ENCODE data around the gene DCAF8L1.

DCAF8L1 gene

GRCh38 chrX:27981349-27981748 lies at the start of gene DCAF8L1:
Gene DCAF8L1 (minus strand): TSS chrX:27981449. CDS start chrX:27981334, 115 bp downstream.
- H3K27me3 ChIP-seq: no peaks in the 10 kb centered on the region

DNA sequence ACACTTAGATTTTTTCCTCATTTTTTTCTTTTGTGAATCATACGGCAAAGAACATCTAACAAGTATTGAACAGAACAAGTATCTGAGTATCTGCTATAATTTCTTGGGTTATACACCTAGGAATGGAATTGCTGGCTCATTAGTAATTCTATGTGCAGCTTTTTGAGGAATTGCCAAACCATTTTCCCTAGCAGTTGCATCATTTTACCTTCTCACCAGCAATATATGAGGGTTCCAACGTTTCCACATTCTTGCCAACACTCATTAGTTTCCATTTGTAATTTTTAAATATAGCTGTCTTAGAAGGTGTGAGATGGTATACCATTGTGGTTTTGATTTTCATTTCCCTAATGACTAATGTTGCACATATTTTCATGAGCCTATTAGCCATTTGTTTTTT lies 41.1 kb upstream of the DCAF8L1 start:
- H3K4me3 ChIP-seq: no peak overlapping the region
- no peak overlapping the region for H3K27ac ChIP-seq
- H3K9me3 ChIP-seq: no peaks in the 10 kb centered on the region
- H3K27me3 ChIP-seq: no peaks in the 10 kb centered on the region
- intact Hi-C loops (cut with DNase I; ENCODE audit: low total_unique reads): no loop called here
- no peaks in the 10 kb centered on the region for H3K36me3 ChIP-seq
- no peak for DNase-seq
- TF ChIP-seq CTCF (IDR thresholded peaks at IDR 0.05): no peak
- no peaks in the 10 kb centered on the region for H3K4me1 ChIP-seq

More at GRCh38 chrX:27981349-27981748, at the start of gene DCAF8L1:
- no peaks in the 10 kb centered on the region for H3K4me1 ChIP-seq
- intact Hi-C loops (cut with DNase I; ENCODE audit: low total_unique reads): no loop called here
- H3K9me3 ChIP-seq: no peaks in the 10 kb centered on the region
- no peak for DNase-seq
- H3K27ac ChIP-seq: no peak within 1 kb of the TSS
- no peak for TF ChIP-seq CTCF (IDR thresholded peaks at IDR 0.05)
- no peak within 1 kb of the TSS for H3K4me3 ChIP-seq
- H3K36me3 ChIP-seq: no peaks in the 10 kb centered on the region

GRCh38 chrX:28016823-28017222 lies 35.6 kb upstream of the DCAF8L1 start:
- intact Hi-C loops (cut with DNase I; ENCODE audit: low total_unique reads): no loop called here
- Histone ChIP-seq H3K9me3 (no peaks in the 10 kb centered on the region), H3K4me3 (no peak overlapping the region), H3K36me3 (no peaks in the 10 kb centered on the region), H3K27ac (no peak overlapping the region), H3K4me1 (no peaks in the 10 kb centered on the region), H3K27me3 (no peaks in the 10 kb centered on the region)
- no peak for TF ChIP-seq CTCF (IDR thresholded peaks at IDR 0.05)
- no peak for DNase-seq

DNA sequence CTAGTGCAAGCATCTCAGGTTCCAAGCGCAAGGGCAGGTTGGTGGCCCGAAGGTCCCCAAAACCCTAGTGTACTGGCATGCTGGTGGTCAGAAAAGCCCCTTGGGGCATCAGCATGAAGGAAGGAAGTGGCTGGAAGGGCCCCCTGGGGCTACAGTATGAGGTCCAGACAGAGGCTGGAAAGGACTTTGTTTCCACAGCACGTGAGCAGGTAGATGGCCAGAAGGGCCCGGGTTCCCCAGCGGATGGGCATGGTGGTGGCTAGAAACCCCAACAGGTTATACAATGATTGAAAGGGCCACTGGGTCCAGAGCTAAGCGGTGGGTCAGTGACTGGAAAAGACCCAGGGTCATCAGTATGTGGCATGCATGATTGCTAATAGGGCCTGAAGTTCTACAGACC lies 34.7 kb upstream of the DCAF8L1 start:
- no peaks in the 10 kb centered on the region for H3K27me3 ChIP-seq
- TF ChIP-seq CTCF (IDR thresholded peaks at IDR 0.05): no peak
- H3K36me3 ChIP-seq: no peaks in the 10 kb centered on the region
- H3K27ac ChIP-seq: no peak overlapping the region
- H3K9me3 ChIP-seq: no peaks in the 10 kb centered on the region
- H3K4me3 ChIP-seq: no peak overlapping the region
- intact Hi-C loops (cut with DNase I; ENCODE audit: low total_unique reads): no loop called here
- no peak for DNase-seq
- H3K4me1 ChIP-seq: no peaks in the 10 kb centered on the region

- no peak overlapping the region for H3K27ac ChIP-seq
- no peak overlapping the region for H3K4me3 ChIP-seq
- H3K36me3 ChIP-seq: no peaks in the 10 kb centered on the region
- TF ChIP-seq CTCF (IDR thresholded peaks at IDR 0.05): no peak
- H3K9me3 ChIP-seq: no peaks in the 10 kb centered on the region
- no peak for DNase-seq
- H3K27me3 ChIP-seq: no peaks in the 10 kb centered on the region
- H3K4me1 ChIP-seq: no peaks in the 10 kb centered on the region
- intact Hi-C loops (cut with DNase I; ENCODE audit: low total_unique reads): no loop called here
Measured at GRCh38 chrX:28010875-28011274, 29.6 kb upstream of the DCAF8L1 start.

GRCh38 chrX:27998666-27999065 lies 17.4 kb upstream of the DCAF8L1 start:
- H3K27me3 ChIP-seq: no peaks in the 10 kb centered on the region
- no peak overlapping the region for H3K27ac ChIP-seq
- no peaks in the 10 kb centered on the region for H3K9me3 ChIP-seq
- no peak overlapping the region for H3K4me3 ChIP-seq
- no peak for DNase-seq
- intact Hi-C loops (cut with DNase I; ENCODE audit: low total_unique reads): no loop called here
- H3K36me3 ChIP-seq: no peaks in the 10 kb centered on the region
- H3K4me1 ChIP-seq: no peaks in the 10 kb centered on the region
- no peak for TF ChIP-seq CTCF (IDR thresholded peaks at IDR 0.05)
